Astrocyte of the cerebellum (primary cell): Measurements from ENCODE around the gene LINGO1.

Source experiments
- DNase-seq: peaks from one replicate; pipeline ENCODE4 v3.0.0-alpha.2; 2011; ENCODE audit warnings: low read depth
- H3K4me3 ChIP-seq: 2 replicates; pipeline ENCODE4 v1.5.1; 2011; ENCODE audit warnings: mild to moderate bottlenecking, low read depth, low read length, moderate library complexity
- CTCF ChIP-seq: IDR thresholded peaks from 2 replicates; pipeline ENCODE4 v1.5.1; 2012; ENCODE audit warnings: low read length, low read depth, moderate library complexity, mild to moderate bottlenecking; ENCODE audit errors: missing control alignments
- in situ Hi-C: cut with HindIII; loops from 2 replicates; pipeline ENCODE4 v1.10.0; 2017; ENCODE audit warnings: low sequenced_read_pairs

LINGO1 gene

DNA sequence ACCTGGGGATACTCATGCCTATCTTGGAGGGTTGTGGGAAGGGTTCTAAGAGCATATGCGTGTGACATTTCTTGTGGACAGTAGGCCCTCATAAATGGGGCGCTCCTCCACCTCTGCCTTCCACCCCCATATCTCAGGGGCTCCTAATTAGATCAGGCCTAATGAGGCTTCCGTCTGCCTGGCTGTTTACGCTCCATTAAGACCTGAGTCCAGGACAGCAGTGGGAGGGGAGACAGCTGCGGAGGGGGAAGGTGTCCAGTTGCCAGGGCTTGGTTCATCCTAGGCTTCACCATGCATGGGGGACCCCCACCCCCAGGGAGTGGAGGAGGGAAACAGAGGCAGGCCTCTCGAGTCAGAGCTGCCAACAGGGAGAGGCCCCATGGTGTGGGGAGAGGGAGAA, 9.3 kb upstream of the LINGO1 start:
- no peak for TF ChIP-seq CTCF
- DNase-seq = no peak
- in situ Hi-C loops = no loop called here
- H3K4me3 ChIP-seq = no peak overlapping the region

GRCh38 chr15:77640615-77641014, 7.9 kb upstream of the LINGO1 start:
- H3K4me3 ChIP-seq = no peak overlapping the region
- in situ Hi-C loops = no loop called here
- no peak for DNase-seq
- TF ChIP-seq CTCF = no peak

- no peak for DNase-seq
- in situ Hi-C loops = no loop called here
- no peak for TF ChIP-seq CTCF
- no peak overlapping the region for H3K4me3 ChIP-seq
Measured at GRCh38 chr15:77639431-77639830, 6.7 kb upstream of the LINGO1 start.

DNA sequence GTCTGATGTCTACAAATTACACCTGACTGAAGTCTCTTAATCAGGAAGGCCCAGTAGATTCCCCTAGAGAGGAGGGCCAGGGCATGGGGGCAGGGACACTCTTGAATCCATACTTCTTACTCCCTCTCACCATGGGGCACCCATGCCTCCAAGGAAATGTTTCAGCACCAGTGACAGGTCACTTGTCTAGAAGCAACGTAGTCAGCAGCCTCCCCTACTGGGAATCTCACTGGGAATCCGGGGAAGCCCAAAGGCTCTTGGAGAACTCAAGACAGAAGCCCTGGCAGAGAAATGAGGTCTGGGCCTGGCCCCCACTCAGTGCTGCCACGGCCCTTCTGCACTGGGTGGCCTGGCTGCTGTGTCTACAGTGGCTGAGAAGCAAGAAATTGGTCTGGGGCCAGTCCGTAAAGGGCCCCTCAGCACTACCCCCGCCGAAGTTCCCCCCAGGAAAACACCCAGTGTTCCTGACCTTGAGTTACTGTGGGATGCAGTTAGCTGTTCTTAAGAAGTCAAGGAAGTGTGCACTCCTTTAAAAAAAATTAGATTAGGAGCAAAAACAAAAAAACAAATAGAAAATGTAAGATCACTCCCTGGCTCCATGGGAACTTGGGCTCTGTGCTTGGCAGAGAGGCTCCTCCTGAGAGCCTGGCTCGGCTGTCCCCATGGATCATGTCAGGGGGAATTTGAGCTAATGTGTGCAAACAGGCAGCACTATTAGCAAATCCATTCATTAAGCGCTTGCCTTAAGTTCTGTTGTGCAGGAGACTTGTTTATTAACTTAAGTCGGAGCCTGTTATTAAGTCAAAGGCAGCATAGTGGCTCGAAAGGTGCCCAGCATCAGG, 5.4 kb upstream of the LINGO1 start:
- no peak overlapping the region for H3K4me3 ChIP-seq
- TF ChIP-seq CTCF = no peak
- no peak for DNase-seq
- in situ Hi-C loops = no loop called here

DNA sequence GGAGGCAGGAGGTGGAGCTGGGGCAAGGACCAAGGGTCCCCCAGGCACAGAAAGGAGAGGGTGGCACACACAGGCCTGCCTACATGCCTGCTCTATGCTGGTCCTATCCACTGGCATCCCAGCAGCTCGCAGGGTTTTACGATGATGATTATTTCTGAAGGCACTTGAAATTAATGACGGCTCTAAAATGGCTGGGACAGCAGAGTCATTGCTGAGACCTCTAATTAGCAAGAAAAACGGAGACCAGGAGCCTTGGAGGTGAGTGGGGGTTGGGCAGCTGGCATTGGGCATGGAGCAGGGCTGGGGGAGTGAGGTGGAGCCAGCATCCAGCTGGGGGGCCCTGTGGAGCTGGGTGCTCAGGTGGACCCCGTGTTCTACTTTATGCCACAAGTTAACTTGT, 3.5 kb upstream of the LINGO1 start:
- in situ Hi-C loops = no loop called here
- TF ChIP-seq CTCF = no peak
- no peak overlapping the region for H3K4me3 ChIP-seq
- no peak for DNase-seq

DNA sequence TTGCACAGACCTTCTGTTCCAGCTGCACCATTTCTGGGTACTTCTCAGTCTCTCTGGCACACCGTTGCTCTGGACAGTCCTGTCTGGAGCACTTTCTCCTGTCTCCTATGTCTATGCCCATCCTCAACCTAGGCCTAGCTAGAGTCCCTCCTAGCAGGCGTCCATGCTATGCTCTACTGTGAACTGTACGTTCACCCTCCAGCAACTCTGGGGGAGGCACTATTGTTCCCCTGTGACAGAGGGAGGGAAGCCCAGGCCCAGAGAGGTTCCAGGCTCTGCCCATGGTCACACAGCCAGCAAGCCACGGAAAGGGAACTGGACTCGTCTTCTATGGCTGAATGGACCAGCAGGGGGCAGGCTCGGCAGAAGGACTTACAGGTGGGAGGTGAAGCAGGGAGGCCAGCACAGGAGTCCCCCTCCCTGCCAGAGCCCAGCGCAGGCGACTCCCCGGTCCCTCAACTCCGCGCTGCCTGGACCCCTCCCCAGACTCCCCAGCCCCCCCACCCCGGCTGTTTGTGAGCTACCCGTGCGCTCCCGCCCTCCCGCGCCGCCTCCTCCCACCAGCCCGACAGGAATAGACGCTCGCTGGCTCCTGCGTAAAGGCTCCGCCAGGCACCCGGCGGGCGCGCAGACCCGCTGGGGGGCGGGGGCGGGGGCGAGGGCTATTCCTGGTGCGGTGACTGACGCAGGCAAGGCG, 1.7 kb upstream of the LINGO1 start:
- in situ Hi-C loops = no loop called here
- TF ChIP-seq CTCF = peak; percentile 52
- DNase-seq = no peak
- H3K4me3 ChIP-seq = no peak overlapping the region
